Fibroblast of skin of abdomen (primary cell): ENCODE measurements around the gene PSMB2. TPM values are rescaled to one million over a fixed set of nuclear protein-coding genes. Genes with fewer than 3 reads are reported as not detected.
A peak's percentile ranks its signal among the peaks of the same experiment; 100 is the strongest.
"Not testable (repeated sequence)": the region's sequence is repeated elsewhere in the genome, so short reads cannot be mapped to it uniquely, and the experiment has no call there.

ENCODE experiments used
- DNase-seq: peaks from one replicate; pipeline ENCODE4 v3.0.0-alpha.2; 2013
- polyA plus RNA-seq, 2 experiments: library from polyadenylated mRNA; unstranded; fragments of 120-200 nt; gene quantifications; one replicate each; pipeline ENCODE4 v1.2.1, GENCODE V29; 2013; ENCODE audit not compliant: insufficient read length in 2 of 2

PSMB2 gene
- 96.9 TPM for polyA plus RNA-seq (2013, experiment 1 of 2; ENCODE audit: insufficient read length)
- polyA plus RNA-seq (2013, experiment 2 of 2; ENCODE audit: insufficient read length) = 94.9 TPM

- DNase-seq = peak; percentile 95
These were observed at the start of gene PSMB2 for GRCh38 chr1:35641233-35641866. Gene PSMB2, minus strand, starts transcription at chr1:35641526. Its CDS starts 94 bp downstream, at chr1:35641432.

- DNase-seq = no peak
These were observed 49.8 kb upstream of the PSMB2 start for GRCh38 chr1:35691080-35691479.

- DNase-seq = not testable (repeated sequence)
These were observed 48.8 kb upstream of the PSMB2 start for GRCh38 chr1:35690103-35690502.

- DNase-seq = no peak
These were observed 46.8 kb upstream of the PSMB2 start for GRCh38 chr1:35688161-35688560.

GRCh38 chr1:35683012-35683411 lies 41.7 kb upstream of the PSMB2 start:
- no peak for DNase-seq

- DNase-seq = no peak
These were observed 38.9 kb upstream of the PSMB2 start for GRCh38 chr1:35680271-35680670.

GRCh38 chr1:35675773-35676172 lies 34.4 kb upstream of the PSMB2 start:
- DNase-seq = no peak

GRCh38 chr1:35674111-35674510 lies 32.8 kb upstream of the PSMB2 start:
- DNase-seq = no peak

- DNase-seq = no peak
These were observed 30.8 kb upstream of the PSMB2 start for GRCh38 chr1:35672116-35672515.

GRCh38 chr1:35668506-35668905 lies 27.2 kb upstream of the PSMB2 start:
- DNase-seq = no peak

GRCh38 chr1:35666916-35667315 lies 25.6 kb upstream of the PSMB2 start:
- no peak for DNase-seq

GRCh38 chr1:35666216-35666615 lies 24.9 kb upstream of the PSMB2 start:
- DNase-seq = no peak

GRCh38 chr1:35663434-35663833 lies 22.1 kb upstream of the PSMB2 start:
- no peak for DNase-seq

GRCh38 chr1:35661474-35661795 lies 20.1 kb upstream of the PSMB2 start:
- no peak for DNase-seq

- DNase-seq = peak; percentile 55
These were observed 19.5 kb upstream of the PSMB2 start for GRCh38 chr1:35660581-35661473.

GRCh38 chr1:35659589-35659988 lies 18.3 kb upstream of the PSMB2 start:
- no peak for DNase-seq

- no peak for DNase-seq
These were observed 16.5 kb upstream of the PSMB2 start for GRCh38 chr1:35657851-35658250.

GRCh38 chr1:35656863-35657232 lies 15.5 kb upstream of the PSMB2 start:
- DNase-seq = no peak

GRCh38 chr1:35656148-35656862 lies 15.0 kb upstream of the PSMB2 start:
- no peak for DNase-seq

GRCh38 chr1:35655196-35655595 lies 13.9 kb upstream of the PSMB2 start:
- no peak for DNase-seq

GRCh38 chr1:35650416-35650815 lies 9.1 kb upstream of the PSMB2 start:
- DNase-seq = no peak

GRCh38 chr1:35646043-35646442 lies 4.7 kb upstream of the PSMB2 start:
- no peak for DNase-seq

- DNase-seq = no peak
These were observed 2.9 kb upstream of the PSMB2 start for GRCh38 chr1:35644204-35644603.
